Endothelial cell of umbilical vein (primary cell): Measurements from ENCODE around the gene LONRF2. TPM values are rescaled to one million over a fixed set of nuclear protein-coding genes. Genes with fewer than 3 reads are reported as not detected.

Source experiments
- BruUV-seq: library from RNA; stranded (reverse); fragments of 400-500 nt; replicated peaks from 2 replicates; lab custom pipeline; 2021; lab: Mats Ljungman, UMichigan
- CTCF ChIA-PET: fragments of 300-600, 350-600 bp; sonication (Branson Sonifier 250); formaldehyde crosslinking; loops from one replicate; lab custom pipeline; 2021; ENCODE audit warnings: antibody characterized with exemption, inconsistent platforms; lab: Charles Lee
- POLR2A ChIA-PET: fragments of 300-600, 350-600 bp; sonication (Branson Sonifier 250); formaldehyde crosslinking; loops from one replicate; lab custom pipeline; 2021; ENCODE audit warnings: antibody characterized with exemption, inconsistent platforms; lab: Charles Lee
- DNase-seq: peaks from one replicate; pipeline ENCODE4 v3.0.0-alpha.2; 2011; ENCODE audit warnings: low read depth, low spot score
- FAIRE-seq: peaks from 2 replicates; lab custom pipeline; 2011; peaks lifted over from hg19 to GRCh38; lab: Jason Lieb, UNC
- H2AFZ ChIP-seq: 2 replicates; pipeline ENCODE4 v1.6.0; 2012; ENCODE audit warnings: low read depth, low read length, control low read depth, inconsistent platforms
- H3K27ac ChIP-seq: 2 replicates; pipeline ENCODE4 v1.5.1; 2011; ENCODE audit warnings: low read depth, mild to moderate bottlenecking, control low read depth, low read length, moderate library complexity; ENCODE audit not compliant: insufficient read depth
- H3K27me3 ChIP-seq, 2 experiments: 2 replicates each; pipeline versions ENCODE4 v1.6.0 to v1.6.1; 2011; ENCODE audit warnings: low read length in 2 of 2, mixed read lengths in 1 of 2; ENCODE audit not compliant: control insufficient read depth in 2 of 2, insufficient read depth in 2 of 2
- H3K36me3 ChIP-seq, 2 experiments: 2 replicates in 1 of 2; 3 replicates in 1 of 2; pipeline ENCODE4 v1.5.1; 2011; ENCODE audit warnings: low read length in 2 of 2, mild to moderate bottlenecking in 1 of 2, moderate library complexity in 1 of 2; ENCODE audit not compliant: control insufficient read depth in 2 of 2, insufficient read depth in 2 of 2; ENCODE audit errors: extremely low read depth in 1 of 2
- H3K4me1 ChIP-seq: 3 replicates; pipeline ENCODE4 v1.5.1; 2011; ENCODE audit warnings: mild to moderate bottlenecking, low read length; ENCODE audit not compliant: control insufficient read depth, insufficient read depth; ENCODE audit errors: extremely low read depth
- H3K4me2 ChIP-seq: 2 replicates; pipeline ENCODE4 v1.6.1; 2011; ENCODE audit warnings: low read length, control low read depth, mixed read lengths; ENCODE audit not compliant: insufficient read depth
- H3K4me3 ChIP-seq, 3 experiments: fragments of 200-600 bp in 1 of 3; sonication (generic), shearing (Covaris generic) in 1 of 3; replicated peaks in 1 of 3; 2 replicates each; pipeline ENCODE4 v1.5.1; 2011 to 2016; ENCODE audit warnings: control low read depth in 3 of 3, low read length in 3 of 3, mild to moderate bottlenecking in 2 of 3, inconsistent platforms in 1 of 3, low read depth in 1 of 3, moderate library complexity in 1 of 3; ENCODE audit not compliant: insufficient read depth in 1 of 3
- H3K79me2 ChIP-seq: 2 replicates; pipeline ENCODE4 v1.6.0; 2012; ENCODE audit warnings: low read length, inconsistent platforms; ENCODE audit not compliant: control insufficient read depth, insufficient read depth
- H3K9ac ChIP-seq: replicated peaks from 2 replicates; pipeline ENCODE3; 2011; ENCODE audit warnings: low read length, control low read depth; ENCODE audit not compliant: insufficient read depth; ENCODE audit errors: extremely low read depth
- H3K9me1 ChIP-seq: replicated peaks from 3 replicates; pipeline ENCODE4 v1.6.0; 2011; ENCODE audit warnings: mild to moderate bottlenecking, low read length; ENCODE audit not compliant: control insufficient read depth, insufficient read depth; ENCODE audit errors: extremely low read depth
- H3K9me3 ChIP-seq: replicated peaks from 2 replicates; pipeline ENCODE4 v1.5.1; 2012; ENCODE audit warnings: low read length, inconsistent platforms; ENCODE audit not compliant: control insufficient read depth, insufficient read depth
- H4K20me1 ChIP-seq: replicated peaks from 2 replicates; pipeline ENCODE3; 2011; ENCODE audit warnings: mild to moderate bottlenecking, low read length; ENCODE audit not compliant: control insufficient read depth, insufficient read depth; ENCODE audit errors: extremely low read depth
- CTCF ChIP-seq, 2 donors: IDR thresholded peaks; 1 replicate in 1 of 2; 2 replicates in 1 of 2; pipeline ENCODE4 v1.5.1; 2011; ENCODE audit warnings: low read length in 2 of 2, mild to moderate bottlenecking in 2 of 2, moderate library complexity in 2 of 2, control low read depth in 1 of 2, inconsistent platforms in 1 of 2, low read depth in 1 of 2; ENCODE audit not compliant: insufficient read depth in 1 of 2; ENCODE audit errors: extremely low read depth in 1 of 2
- EZH2 ChIP-seq: IDR thresholded peaks from 2 replicates; pipeline ENCODE4 v1.6.1; 2012; ENCODE audit warnings: borderline replicate concordance, low read depth, mild to moderate bottlenecking, moderate library complexity, low read length, inconsistent platforms; ENCODE audit not compliant: severe bottlenecking
- FOS ChIP-seq: IDR thresholded peaks from 2 replicates; pipeline ENCODE4 v1.6.1; 2011; ENCODE audit warnings: mild to moderate bottlenecking, low read length, moderate library complexity, borderline replicate concordance; ENCODE audit not compliant: insufficient read depth
- GATA2 ChIP-seq: IDR thresholded peaks from 2 replicates; pipeline ENCODE4 v1.7.0; 2011; ENCODE audit warnings: low read depth, mild to moderate bottlenecking, moderate library complexity, mixed read lengths, low read length; ENCODE audit not compliant: insufficient read length, insufficient read depth
- MYC ChIP-seq: IDR thresholded peaks from one replicate; pipeline ENCODE4 v1.6.1; 2011; ENCODE audit warnings: mild to moderate bottlenecking, low read depth, low read length
- POLR2A ChIP-seq: IDR thresholded peaks from 2 replicates; pipeline ENCODE4 v1.6.1; 2012; ENCODE audit warnings: low read depth, mild to moderate bottlenecking, control low read depth, low read length
- POLR2AphosphoS5 ChIP-seq: IDR thresholded peaks from 2 replicates; pipeline ENCODE4 v1.6.1; 2012; ENCODE audit warnings: low read depth, mild to moderate bottlenecking, control low read depth, low read length, moderate library complexity; ENCODE audit not compliant: insufficient read depth
- dilution Hi-C: fragments of 300-500 bp; cut with MboI; formaldehyde crosslinking; loops from one replicate; pipeline ENCODE4 v1.15.0; 2019; ENCODE audit warnings: low sequenced_read_pairs; ENCODE audit not compliant: extremely low pct_ligation_motif_present
- intact Hi-C: fragments of 100-400 bp; cut with micrococcal nuclease; formaldehyde crosslinking; loops from one replicate; pipeline ENCODE4 v1.10.0; 2022
- polyA plus RNA-seq, 4 experiments: library from polyadenylated mRNA; depleted of rRNA in 3 of 4; stranded (reverse) in 3 of 4; unstranded in 1 of 4; fragments of >200 nt; gene quantifications; 2 replicates each; pipeline versions ENCODE4 v1.2.1 to v1.2.3, GENCODE V29; 2011 to 2012; ENCODE audit warnings: missing spikeins in 1 of 4
- total RNA-seq: library from RNA; stranded (reverse); gene quantifications from 2 replicates; pipeline ENCODE4 v1.2.3, GENCODE V29; 2021
- TF ChIP-seq, protein P1 (sequence below): IDR thresholded peaks from 2 replicates; pipeline ENCODE4 v1.6.1; 2011; ENCODE audit not compliant: insufficient read depth, insufficient read length

Gene LONRF2
- total and polyA plus RNA-seq, 2 donors (not counting 3 experiments of a cell fraction or from before 2014, with no cell fraction given) = 0.03 TPM; not detected in 1

- no peaks in the 10 kb centered on the region for H4K20me1 ChIP-seq
- ChIA-PET POLR2A (no interaction called here), CTCF (no interaction called here)
Observed at GRCh38 chr2:100317634-100318033, 4.7 kb downstream of the LONRF2 start.

More at GRCh38 chr2:100317634-100318033, 4.7 kb downstream of the LONRF2 start:
- Histone ChIP-seq H3K4me3 (no peak overlapping the region), H3K79me2 (no peaks in the 10 kb centered on the region), H2AFZ (no peak overlapping the region), H3K36me3 (no peaks in the 10 kb centered on the region), H3K9ac (no peak overlapping the region), H3K9me1 (no peaks in the 10 kb centered on the region), H3K27me3 (peaks cover 10 to 38% of the 10 kb centered on the region in 2 experiments), H3K9me3 (no peaks in the 10 kb centered on the region), H3K4me1 (no peaks in the 10 kb centered on the region), H3K4me2 (no peak overlapping the region), H3K27ac (no peak overlapping the region)
- dilution Hi-C loops (no loop called here), intact Hi-C loops (no loop called here)
- FAIRE-seq = no peak
- DNase-seq = no peak
- TF ChIP-seq POLR2A (no peak), CTCF (IDR thresholded peaks at IDR 0.05; ENCODE audit: extremely low read depth in 1 of 2, insufficient read depth in 1 of 2, low read depth in 1 of 2, low read length in 2 of 2) (no peak), MYC (no peak), FOS (no peak), POLR2AphosphoS5 (no peak), GATA2 (no peak), EZH2 (no peak)
- TF ChIP-seq, protein P1, sequence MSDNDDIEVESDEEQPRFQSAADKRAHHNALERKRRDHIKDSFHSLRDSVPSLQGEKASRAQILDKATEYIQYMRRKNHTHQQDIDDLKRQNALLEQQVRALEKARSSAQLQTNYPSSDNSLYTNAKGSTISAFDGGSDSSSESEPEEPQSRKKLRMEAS = no peak
- BruUV-seq = no TSS peak
